ENCODE data around the gene ZC3H12A. TPM values are rescaled to one million over a fixed set of nuclear protein-coding genes. Genes with fewer than 3 reads are reported as not detected.

ZC3H12A gene
- total RNA-seq, 1 donor from 2014 or later, result 34.2 TPM

Small RNAs within 50 kb of the gene (microRNA-seq; reads per million reads assigned to microRNA genes)
- not detected for gene MIR5581 (ENCODE audit: borderline number of aligned reads)
- gene MIR6732 (ENCODE audit: borderline number of aligned reads), result not detected

Other genes starting within 250 kb of the ZC3H12A start
- 43.4 TPM for gene MEAF6, start 40.2 kb downstream of the ZC3H12A start, total RNA-seq
- 14.4 TPM for gene SNIP1, start 79.7 kb downstream of the ZC3H12A start, total RNA-seq
- gene DNALI1, start 82.4 kb downstream of the ZC3H12A start, total RNA-seq, result 3.1 TPM
- 53.0 TPM for gene GNL2, start 121.4 kb downstream of the ZC3H12A start, total RNA-seq
- 3.1 TPM for gene RSPO1, start 160.3 kb downstream of the ZC3H12A start, total RNA-seq
- 0.35 TPM for gene CDCA8, start 217.9 kb downstream of the ZC3H12A start, total RNA-seq

All from mesenteric fat pad (tissue), 1 donor.